Esophagus squamous epithelium (tissue), 5 donors: ENCODE data around the gene EIF4G1. TPM values are rescaled to one million over a fixed set of nuclear protein-coding genes. Genes with fewer than 3 reads are reported as not detected.

Experiments
- DNase-seq: peaks from one replicate; lab custom pipeline; 2025; lab: John Stamatoyannopoulos, UW
- H3K27ac ChIP-seq, 4 donors: fragments of 200-600 bp; sonication (generic); one replicate each; pipeline ENCODE4 v1.5.1; 2016 to 2019; ENCODE audit warnings: mild to moderate bottlenecking in 1 of 4
- H3K27me3 ChIP-seq, 4 donors: fragments of 200-600 bp; sonication (generic); 1 replicate in 3 of 4; 2 replicates in 1 of 4; pipeline versions ENCODE4 v1.5.1 to v1.6.0; 2017 to 2021; ENCODE audit warnings: antibody characterized with exemption in 1 of 4
- H3K36me3 ChIP-seq, 3 donors: fragments of 200-600 bp; sonication (generic); one replicate each; pipeline ENCODE4 v1.5.1; 2016 to 2019
- H3K4me1 ChIP-seq, 3 donors: fragments of 200-600 bp; sonication (generic); one replicate each; pipeline ENCODE4 v1.5.1; 2017 to 2019
- H3K4me3 ChIP-seq, 4 donors: fragments of 200-600 bp; sonication (generic); 1 replicate in 3 of 4; 2 replicates in 1 of 4; pipeline ENCODE4 v1.5.1; 2016 to 2019; ENCODE audit warnings: mild to moderate bottlenecking in 2 of 4, moderate library complexity in 1 of 4
- H3K9me3 ChIP-seq, 3 donors: fragments of 200-600 bp; sonication (generic); one replicate each; pipeline ENCODE4 v1.5.1; 2016 to 2019
- POLR2A ChIP-seq, 4 donors: fragments of 450-650 bp; IDR thresholded peaks; one replicate each; pipeline ENCODE4 v1.6.1; 2017; ENCODE audit warnings: antibody characterized with exemption in 4 of 4, mild to moderate bottlenecking in 4 of 4, moderate library complexity in 3 of 4
- WGBS, 2 donors: methylation state at CpG; one replicate each; pipeline ENCODE4 v1.1.5; 2018; 5-methylcytosine and 5-hydroxymethylcytosine counted together
- intact Hi-C: fragments of 100-400 bp; cut with DNase I; formaldehyde crosslinking; loops from one replicate; pipeline ENCODE4 v1.15.0; 2022
- total RNA-seq, 4 donors: library from RNA; depleted of rRNA; stranded (reverse); fragments of >200 nt; gene quantifications; one replicate each; pipeline ENCODE4 v1.1.0, GENCODE V29; 2016
- TF ChIP-seq, protein P1 (sequence below), 6 experiments: fragments of 450-650 bp in 4 of 6; fragments of 200-600 bp in 2 of 6; sonication (generic) in 2 of 6; IDR thresholded peaks; one replicate each; pipeline ENCODE4 v1.5.1; 2016 to 2019; ENCODE audit warnings: antibody characterized with exemption in 6 of 6, mild to moderate bottlenecking in 4 of 6, moderate library complexity in 4 of 6
- donor health status: DM: yes; HTN: yes; CAD: no.

The EIF4G1 gene
- total RNA-seq, 4 donors from 2014 or later, result 272 to 462 (median 352) TPM

- Histone ChIP-seq H3K9me3 (no peaks in the 10 kb centered on the region), H3K27me3 (no peaks in the 10 kb centered on the region), H3K4me1 (peaks cover 3 to 55% (median 14%) of the 10 kb centered on the region in 3 donors), H3K4me3 (no peak overlapping the region), H3K27ac (no peak overlapping the region), H3K36me3 (peaks cover 3 to 34% (median 4%) of the 10 kb centered on the region in 3 donors)
- WGBS, 2 donors, result 60 to 87% methylated on average over 1 to 4 of the region's 4 CpGs
- TF ChIP-seq, protein P1, sequence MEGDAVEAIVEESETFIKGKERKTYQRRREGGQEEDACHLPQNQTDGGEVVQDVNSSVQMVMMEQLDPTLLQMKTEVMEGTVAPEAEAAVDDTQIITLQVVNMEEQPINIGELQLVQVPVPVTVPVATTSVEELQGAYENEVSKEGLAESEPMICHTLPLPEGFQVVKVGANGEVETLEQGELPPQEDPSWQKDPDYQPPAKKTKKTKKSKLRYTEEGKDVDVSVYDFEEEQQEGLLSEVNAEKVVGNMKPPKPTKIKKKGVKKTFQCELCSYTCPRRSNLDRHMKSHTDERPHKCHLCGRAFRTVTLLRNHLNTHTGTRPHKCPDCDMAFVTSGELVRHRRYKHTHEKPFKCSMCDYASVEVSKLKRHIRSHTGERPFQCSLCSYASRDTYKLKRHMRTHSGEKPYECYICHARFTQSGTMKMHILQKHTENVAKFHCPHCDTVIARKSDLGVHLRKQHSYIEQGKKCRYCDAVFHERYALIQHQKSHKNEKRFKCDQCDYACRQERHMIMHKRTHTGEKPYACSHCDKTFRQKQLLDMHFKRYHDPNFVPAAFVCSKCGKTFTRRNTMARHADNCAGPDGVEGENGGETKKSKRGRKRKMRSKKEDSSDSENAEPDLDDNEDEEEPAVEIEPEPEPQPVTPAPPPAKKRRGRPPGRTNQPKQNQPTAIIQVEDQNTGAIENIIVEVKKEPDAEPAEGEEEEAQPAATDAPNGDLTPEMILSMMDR (IDR thresholded peaks at IDR 0.05), result no peak
- no peak for TF ChIP-seq POLR2A (IDR thresholded peaks at IDR 0.05)
- intact Hi-C loops, result no loop called here
- DNase-seq, result no peak
Measured at GRCh38 chr3:184348057-184348382, 33.6 kb downstream of the EIF4G1 start.

GRCh38 chr3:184349563-184350470 lies 35.4 kb downstream of the EIF4G1 start:
- 91 to 93% methylated on average over 10 of the region's 10 CpGs for WGBS, 2 donors
- H3K4me3 ChIP-seq, result no peak overlapping the region
- peaks cover 0 to 18% (median 0%) of the 10 kb centered on the region in 3 donors for H3K36me3 ChIP-seq
- TF ChIP-seq, protein P1 (IDR thresholded peaks at IDR 0.05), result no peak
- no peak for TF ChIP-seq POLR2A (IDR thresholded peaks at IDR 0.05)
- no peak for DNase-seq
- no peaks in the 10 kb centered on the region for H3K9me3 ChIP-seq
- H3K4me1 ChIP-seq, result peaks cover 0 to 45% (median 12%) of the 10 kb centered on the region in 3 donors
- no peak overlapping the region for H3K27ac ChIP-seq
- intact Hi-C loops, result loop anchor here (10.0 kb wide), 1 partner anchor 45 kb away; no protein-coding TSS in a partner anchor
- H3K27me3 ChIP-seq, result no peaks in the 10 kb centered on the region

- Histone ChIP-seq H3K4me3 (no peak overlapping the region), H3K9me3 (no peaks in the 10 kb centered on the region), H3K4me1 (peaks cover 0 to 38% (median 7%) of the 10 kb centered on the region in 3 donors), H3K27me3 (no peaks in the 10 kb centered on the region), H3K36me3 (peaks cover 0 to 20% (median 0%) of the 10 kb centered on the region in 3 donors), H3K27ac (no peak overlapping the region)
- intact Hi-C loops, result loop anchor here (10.0 kb wide), 1 partner anchor 46 kb away; no protein-coding TSS in a partner anchor
- WGBS, 2 donors, result 91 to 96% methylated on average over 6 of the region's 6 CpGs
- no peak for TF ChIP-seq POLR2A (IDR thresholded peaks at IDR 0.05)
- TF ChIP-seq, protein P1 (IDR thresholded peaks at IDR 0.05), result no peak
- DNase-seq, result no peak
Measured at GRCh38 chr3:184350618-184351017, 36.2 kb downstream of the EIF4G1 start.

- TF ChIP-seq POLR2A (IDR thresholded peaks at IDR 0.05), result no peak
- TF ChIP-seq, protein P1 (IDR thresholded peaks at IDR 0.05), result no peak
- Histone ChIP-seq H3K4me3 (no peak overlapping the region), H3K27ac (no peak overlapping the region), H3K9me3 (no peaks in the 10 kb centered on the region), H3K27me3 (no peaks in the 10 kb centered on the region), H3K36me3 (peaks cover 0 to 26% (median 0%) of the 10 kb centered on the region in 3 donors), H3K4me1 (peaks cover 0 to 29% (median 0%) of the 10 kb centered on the region in 3 donors)
- 47 to 59% methylated on average over 7 of the region's 9 CpGs for WGBS, 2 donors
- intact Hi-C loops, result loop anchor here (10.0 kb wide), 1 partner anchor 47 kb away; no protein-coding TSS in a partner anchor
- no peak for DNase-seq
Measured at GRCh38 chr3:184351511-184352148, 37.2 kb downstream of the EIF4G1 start.
